GM18861 (cell line): Measurements from ENCODE around the gene KCNJ10.
"Not testable (repeated sequence)": the region's sequence is repeated elsewhere in the genome, so short reads cannot be mapped to it uniquely, and the experiment has no call there.

Source experiments
- ATAC-seq: cut with Tn5 transposase; IDR thresholded peaks from one replicate; pipeline ENCODE4 v1.9.1; 2021; ENCODE audit not compliant: unreplicated experiment

KCNJ10 gene

GRCh38 chr1:160062230-160062532 is 7.8 kb downstream of the KCNJ10 start:
- ATAC-seq = no peak

GRCh38 chr1:160061369-160062229 is 8.4 kb downstream of the KCNJ10 start:
- no peak for ATAC-seq

GRCh38 chr1:160058087-160058486 is 11.9 kb downstream of the KCNJ10 start:
- ATAC-seq = no peak

GRCh38 chr1:160056648-160057169 is 13.3 kb downstream of the KCNJ10 start:
- ATAC-seq = no peak

- ATAC-seq = no peak
These were observed 16.2 kb downstream of the KCNJ10 start for GRCh38 chr1:160053548-160054365.

- ATAC-seq = no peak
These were observed 17.0 kb downstream of the KCNJ10 start for GRCh38 chr1:160052936-160053335.

- no peak for ATAC-seq
These were observed 19.3 kb downstream of the KCNJ10 start for GRCh38 chr1:160050619-160051018.

- not testable (repeated sequence) for ATAC-seq
These were observed 19.8 kb downstream of the KCNJ10 start for GRCh38 chr1:160050182-160050581.

- no peak for ATAC-seq
These were observed 20.9 kb downstream of the KCNJ10 start for GRCh38 chr1:160049101-160049500.

- ATAC-seq = no peak
These were observed 21.6 kb downstream of the KCNJ10 start for GRCh38 chr1:160048335-160048734.

GRCh38 chr1:160047111-160047991 is 22.6 kb downstream of the KCNJ10 start:
- no peak for ATAC-seq

GRCh38 chr1:160046494-160047110 is 23.4 kb downstream of the KCNJ10 start:
- peak; percentile 64 for ATAC-seq

GRCh38 chr1:160045653-160046052 is 24.3 kb downstream of the KCNJ10 start:
- no peak for ATAC-seq

- ATAC-seq = no peak
These were observed 26.4 kb downstream of the KCNJ10 start for GRCh38 chr1:160043543-160043942.

GRCh38 chr1:160040476-160040875 is 29.5 kb downstream of the KCNJ10 start:
- no peak for ATAC-seq

- ATAC-seq = no peak
These were observed 37.7 kb downstream of the KCNJ10 start for GRCh38 chr1:160032165-160032820.

GRCh38 chr1:160031365-160032164 is 38.4 kb downstream of the KCNJ10 start, which contains the start of gene PIGM:
PIGM (minus strand) TSS chr1:160031990; CDS start chr1:160031739, 251 bp downstream.
- peak; percentile 90 for ATAC-seq

- no peak for ATAC-seq
These were observed 39.1 kb downstream of the KCNJ10 start for GRCh38 chr1:160030657-160031364.
